VCaP (cell line): ENCODE data around the gene VPS4B.

Source experiments
- H3K27ac ChIP-seq: fragments of 450-650 bp; 2 replicates; pipeline ENCODE4 v1.5.1; 2017
- TF ChIP-seq, protein P1 (sequence below): fragments of 450-650 bp; conservative IDR thresholded peaks from 2 replicates; pipeline ENCODE4 v1.5.1; 2017; ENCODE audit warnings: mild to moderate bottlenecking, moderate library complexity

The VPS4B gene

DNA sequence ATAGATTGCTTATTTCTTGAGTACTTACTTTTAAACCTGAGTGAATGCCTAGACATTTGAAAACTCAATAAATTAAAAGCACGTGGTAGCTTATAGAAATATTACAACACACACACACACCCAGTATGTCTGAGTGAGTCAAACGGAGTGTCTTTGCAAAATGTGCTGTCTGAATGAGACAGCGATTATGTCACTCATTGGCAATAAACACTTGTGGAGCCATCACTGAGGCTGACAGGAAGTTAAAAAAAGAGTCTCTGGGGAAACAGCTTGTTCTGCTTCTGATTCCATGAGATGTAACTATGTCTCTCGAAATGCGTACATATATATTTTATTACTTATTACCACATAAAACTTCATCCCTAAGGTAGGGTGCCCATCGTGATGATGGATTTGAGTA, 22.3 kb upstream of the VPS4B start:
- no peak overlapping the region for H3K27ac ChIP-seq
- TF ChIP-seq, protein P1, sequence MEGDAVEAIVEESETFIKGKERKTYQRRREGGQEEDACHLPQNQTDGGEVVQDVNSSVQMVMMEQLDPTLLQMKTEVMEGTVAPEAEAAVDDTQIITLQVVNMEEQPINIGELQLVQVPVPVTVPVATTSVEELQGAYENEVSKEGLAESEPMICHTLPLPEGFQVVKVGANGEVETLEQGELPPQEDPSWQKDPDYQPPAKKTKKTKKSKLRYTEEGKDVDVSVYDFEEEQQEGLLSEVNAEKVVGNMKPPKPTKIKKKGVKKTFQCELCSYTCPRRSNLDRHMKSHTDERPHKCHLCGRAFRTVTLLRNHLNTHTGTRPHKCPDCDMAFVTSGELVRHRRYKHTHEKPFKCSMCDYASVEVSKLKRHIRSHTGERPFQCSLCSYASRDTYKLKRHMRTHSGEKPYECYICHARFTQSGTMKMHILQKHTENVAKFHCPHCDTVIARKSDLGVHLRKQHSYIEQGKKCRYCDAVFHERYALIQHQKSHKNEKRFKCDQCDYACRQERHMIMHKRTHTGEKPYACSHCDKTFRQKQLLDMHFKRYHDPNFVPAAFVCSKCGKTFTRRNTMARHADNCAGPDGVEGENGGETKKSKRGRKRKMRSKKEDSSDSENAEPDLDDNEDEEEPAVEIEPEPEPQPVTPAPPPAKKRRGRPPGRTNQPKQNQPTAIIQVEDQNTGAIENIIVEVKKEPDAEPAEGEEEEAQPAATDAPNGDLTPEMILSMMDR: no peak

DNA sequence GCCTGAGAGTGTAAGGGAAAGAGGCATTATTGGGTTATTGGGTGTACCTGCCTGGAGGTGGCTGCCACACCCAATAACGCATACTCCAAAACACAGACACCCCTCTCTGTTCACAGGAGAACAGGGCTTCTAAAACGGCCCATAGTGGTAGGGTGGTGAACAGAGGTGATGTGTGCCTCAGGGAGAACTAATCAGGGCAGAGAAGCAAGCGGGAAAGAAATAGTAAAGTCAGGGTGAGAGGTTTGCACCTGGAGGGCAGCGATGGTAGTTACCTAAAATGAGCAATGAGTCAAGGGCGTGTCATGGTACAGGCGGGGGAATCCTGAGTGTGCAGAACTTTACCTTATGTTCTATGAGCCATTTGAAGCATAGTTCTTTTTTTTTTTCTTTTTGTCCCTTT, 21.6 kb upstream of the VPS4B start:
- no peak overlapping the region for H3K27ac ChIP-seq
- TF ChIP-seq, protein P1: no peak

GRCh38 chr18:63440881-63441280, 18.6 kb upstream of the VPS4B start:
- H3K27ac ChIP-seq: no peak overlapping the region
- TF ChIP-seq, protein P1: no peak

DNA sequence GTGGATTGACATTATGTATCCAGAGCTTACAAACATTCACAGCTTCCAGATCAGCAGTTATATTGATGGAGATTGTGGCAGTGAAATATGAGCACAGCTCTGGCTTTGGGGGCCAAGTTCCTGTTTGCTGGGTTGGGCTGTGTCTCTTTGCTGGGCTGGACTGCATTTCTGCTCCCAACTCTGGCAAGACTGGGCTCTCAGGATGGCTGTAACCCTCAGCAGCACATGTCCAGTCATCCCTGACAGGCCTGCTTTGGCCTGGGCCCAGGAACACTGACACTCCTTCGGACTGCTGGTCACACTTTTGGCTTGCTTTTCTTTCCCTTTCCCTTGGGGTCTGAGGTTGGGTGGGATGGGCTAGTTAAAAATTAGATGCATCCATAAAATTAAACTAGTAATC, 17.9 kb upstream of the VPS4B start:
- TF ChIP-seq, protein P1: no peak
- H3K27ac ChIP-seq: no peak overlapping the region

DNA sequence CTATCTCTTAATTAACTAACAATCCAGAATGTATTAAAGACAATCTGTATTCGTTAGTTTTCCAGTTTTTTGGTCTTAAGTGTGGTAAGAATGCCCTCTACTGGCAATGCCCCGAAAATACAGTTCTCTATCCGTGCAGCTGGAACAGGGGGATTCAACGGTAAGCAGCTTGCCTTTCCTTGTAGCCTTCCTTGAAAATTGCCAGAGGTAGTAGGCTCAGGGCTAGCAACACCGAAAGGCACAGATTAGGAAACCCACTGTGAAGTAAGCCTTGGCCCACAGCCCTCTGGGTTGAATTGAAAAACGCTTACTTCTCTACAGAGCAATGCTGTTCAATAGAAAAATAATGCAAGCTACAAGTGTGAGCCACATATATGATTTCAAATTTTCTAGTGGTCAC, 17.1 kb upstream of the VPS4B start:
- no peak overlapping the region for H3K27ac ChIP-seq
- TF ChIP-seq, protein P1: peak; percentile 81

DNA sequence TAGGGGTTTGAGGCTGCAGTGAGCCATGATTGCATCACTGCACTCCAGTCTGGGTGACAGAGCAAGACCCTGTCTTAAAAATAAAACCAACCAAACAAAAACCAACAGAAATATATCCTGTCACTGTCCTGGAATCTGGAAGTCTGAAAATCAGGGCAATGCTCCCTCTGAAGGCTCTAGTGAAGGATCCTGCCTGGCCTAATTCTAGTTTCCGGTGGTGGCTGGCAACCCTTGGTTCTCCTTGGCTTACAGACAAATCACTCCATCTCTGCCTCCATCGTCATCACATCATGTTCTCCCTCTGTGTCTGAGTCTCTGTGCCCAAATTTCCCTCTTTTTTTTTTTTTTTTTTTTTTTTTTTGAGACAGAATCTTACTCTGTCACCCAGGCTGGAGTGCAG, 15.9 kb upstream of the VPS4B start:
- TF ChIP-seq, protein P1: no peak
- H3K27ac ChIP-seq: no peak overlapping the region

GRCh38 chr18:63433334-63433866, 11.1 kb upstream of the VPS4B start:
- no peak overlapping the region for H3K27ac ChIP-seq
- TF ChIP-seq, protein P1: no peak
